Measurements from ENCODE around the gene PASK. TPM values are rescaled to one million over a fixed set of nuclear protein-coding genes. Genes with fewer than 3 reads are reported as not detected.

The PASK gene
- total and polyA plus RNA-seq, 2 of the 4 experiments (the other 2 are of a cell fraction) = 4.1 TPM

GRCh38 chr2:241110607-241111439, 38.4 kb downstream of the PASK start:
- Histone ChIP-seq H3K56ac (ENCODE audit: extremely low read depth, insufficient read depth, low read length) (no peak overlapping the region), H4K91ac (ENCODE audit: insufficient read depth, low read depth, low read length) (no peak overlapping the region), H3K36me3 (ENCODE audit: control insufficient read depth, insufficient read depth, low read length) (0 out of 2 replicates have a peak, but pooled peaks cover 2% of the 10 kb centered on the region), H3K9me3 (ENCODE audit: control insufficient read depth, insufficient read depth, low read length) (no peaks in the 10 kb centered on the region), H2AFZ (replicated peaks; ENCODE audit: low read length, poor library complexity) (no peak overlapping the region), H3K4me1 (ENCODE audit: control insufficient read depth, insufficient read depth, low read length) (no peaks in the 10 kb centered on the region), H3K18ac (ENCODE audit: low read depth, low read length) (no peak overlapping the region), H3K23ac (ENCODE audit: low read depth, low read length) (no peak overlapping the region), H3K9ac (ENCODE audit: low read depth, low read length) (no peak overlapping the region), H2AK5ac (ENCODE audit: low read depth, low read length) (no peak overlapping the region), H3K14ac (replicated peaks; ENCODE audit: low read depth, low read length) (no peak overlapping the region), H3K27me3 (ENCODE audit: control insufficient read depth, insufficient read depth, low read length) (no peaks in the 10 kb centered on the region), H4K20me1 (ENCODE audit: insufficient read depth, low read length) (no peaks in the 10 kb centered on the region), H2BK15ac (ENCODE audit: low read depth, low read length) (no peak overlapping the region), H3K27ac (ENCODE audit: insufficient read depth, low read length) (no peak overlapping the region), H3K4me2 (ENCODE audit: low read depth, low read length) (no peak overlapping the region), H4K8ac (ENCODE audit: low read depth in 2 of 2, low read length in 2 of 2) (no peak overlapping the region), H2BK120ac (ENCODE audit: low read depth, low read length) (no peak overlapping the region), H3K9me1 (ENCODE audit: insufficient read depth, low read length) (peaks cover 4% of the 10 kb centered on the region; the same call in 1 of the 2 replicates), H3K4ac (ENCODE audit: low read depth, low read length) (no peak overlapping the region), H3K79me1 (ENCODE audit: low read depth in 1 of 2, low read length in 2 of 2) (no peaks in the 10 kb centered on the region), H4K5ac (ENCODE audit: low read depth, low read length) (no peak overlapping the region), H2BK5ac (ENCODE audit: low read depth, low read length, poor library complexity, severe bottlenecking) (no peak overlapping the region), H3K4me3 (ENCODE audit: insufficient read depth, low read depth, low read length) (no peak overlapping the region), H2AK9ac (replicated peaks; ENCODE audit: low read depth, low read length, poor library complexity) (no peak overlapping the region), H2BK20ac (ENCODE audit: low read depth, low read length) (no peak overlapping the region)
- BruUV-seq (replicated peaks) = no TSS peak
- intact Hi-C loops (cut with micrococcal nuclease) (no loop called here), in situ Hi-C loops (cut with MboI; ENCODE audit: low sequenced_read_pairs) (no loop called here), dilution Hi-C loops (cut with HindIII; ENCODE audit: low sequenced_read_pairs, unreplicated experiment) (no loop called here)
- TF ChIP-seq CEBPB (IDR thresholded peaks at IDR 0.05; ENCODE audit: low read depth, low read length) (no peak), ELK1 (IDR thresholded peaks at IDR 0.05; ENCODE audit: borderline replicate concordance, low read depth, low read length) (no peak), RFX5 (IDR thresholded peaks at IDR 0.05; ENCODE audit: low read depth, low read length) (no peak), MXI1 (IDR thresholded peaks at IDR 0.05; ENCODE audit: borderline replicate concordance, low read depth, low read length) (no peak), RAD21 (IDR thresholded peaks at IDR 0.05; ENCODE audit: low read length) (no peak), NFE2L2 (IDR thresholded peaks at IDR 0.05; ENCODE audit: low read depth, low read length) (no peak), BHLHE40 (IDR thresholded peaks at IDR 0.05; ENCODE audit: low read depth, low read length) (no peak), FOS (IDR thresholded peaks at IDR 0.05; ENCODE audit: low read depth, low read length) (no peak), RCOR1 (IDR thresholded peaks at IDR 0.05; ENCODE audit: insufficient replicate concordance, low read length) (no peak)
- POLR2A ChIA-PET (ENCODE audit: unreplicated experiment) = no interaction called here
- DNase-seq (no peak), ATAC-seq (ENCODE audit: low read depth) (no peak)
- CTCF ChIA-PET = no interaction called here
- WGBS, 2 experiments (ENCODE audit: extremely low coverage in 2 of 2, insufficient read length in 1 of 2) = 88% methylated on average over 9 of the region's 19 CpGs; no CpG with 5 or more reads in 1 of the 2 experiments

All from IMR-90 (cell line).